GM12873 (cell line): Measurements from ENCODE around the gene ARID4B.

Experiments
- TF ChIP-seq, protein P1 (sequence below): IDR thresholded peaks from 2 replicates; pipeline ENCODE4 v1.5.1; 2012; ENCODE audit warnings: low read depth, mild to moderate bottlenecking, moderate library complexity, low read length, control low read depth; ENCODE audit not compliant: insufficient read depth; ENCODE audit errors: missing control alignments

The ARID4B gene

DNA sequence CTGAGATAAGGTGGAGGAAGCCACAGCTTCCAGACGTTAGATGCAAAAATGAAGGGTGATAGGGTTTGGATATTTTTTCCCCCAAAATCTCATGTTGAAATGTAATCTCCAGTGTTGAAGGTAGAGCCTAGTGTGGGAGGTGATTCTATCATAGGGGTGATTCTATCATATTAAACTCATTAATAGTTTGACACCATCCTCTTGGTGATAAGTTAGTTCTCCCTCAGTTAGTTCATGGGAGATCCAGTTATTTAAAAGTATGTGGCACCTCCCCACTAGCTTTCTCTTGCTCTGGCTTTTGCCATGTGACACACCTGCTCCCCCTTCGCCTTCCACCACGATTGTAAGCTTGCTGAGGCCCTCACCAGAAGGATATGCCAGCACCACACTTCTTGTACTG is 30.9 kb upstream of the ARID4B start:
- TF ChIP-seq, protein P1, sequence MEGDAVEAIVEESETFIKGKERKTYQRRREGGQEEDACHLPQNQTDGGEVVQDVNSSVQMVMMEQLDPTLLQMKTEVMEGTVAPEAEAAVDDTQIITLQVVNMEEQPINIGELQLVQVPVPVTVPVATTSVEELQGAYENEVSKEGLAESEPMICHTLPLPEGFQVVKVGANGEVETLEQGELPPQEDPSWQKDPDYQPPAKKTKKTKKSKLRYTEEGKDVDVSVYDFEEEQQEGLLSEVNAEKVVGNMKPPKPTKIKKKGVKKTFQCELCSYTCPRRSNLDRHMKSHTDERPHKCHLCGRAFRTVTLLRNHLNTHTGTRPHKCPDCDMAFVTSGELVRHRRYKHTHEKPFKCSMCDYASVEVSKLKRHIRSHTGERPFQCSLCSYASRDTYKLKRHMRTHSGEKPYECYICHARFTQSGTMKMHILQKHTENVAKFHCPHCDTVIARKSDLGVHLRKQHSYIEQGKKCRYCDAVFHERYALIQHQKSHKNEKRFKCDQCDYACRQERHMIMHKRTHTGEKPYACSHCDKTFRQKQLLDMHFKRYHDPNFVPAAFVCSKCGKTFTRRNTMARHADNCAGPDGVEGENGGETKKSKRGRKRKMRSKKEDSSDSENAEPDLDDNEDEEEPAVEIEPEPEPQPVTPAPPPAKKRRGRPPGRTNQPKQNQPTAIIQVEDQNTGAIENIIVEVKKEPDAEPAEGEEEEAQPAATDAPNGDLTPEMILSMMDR = no peak

DNA sequence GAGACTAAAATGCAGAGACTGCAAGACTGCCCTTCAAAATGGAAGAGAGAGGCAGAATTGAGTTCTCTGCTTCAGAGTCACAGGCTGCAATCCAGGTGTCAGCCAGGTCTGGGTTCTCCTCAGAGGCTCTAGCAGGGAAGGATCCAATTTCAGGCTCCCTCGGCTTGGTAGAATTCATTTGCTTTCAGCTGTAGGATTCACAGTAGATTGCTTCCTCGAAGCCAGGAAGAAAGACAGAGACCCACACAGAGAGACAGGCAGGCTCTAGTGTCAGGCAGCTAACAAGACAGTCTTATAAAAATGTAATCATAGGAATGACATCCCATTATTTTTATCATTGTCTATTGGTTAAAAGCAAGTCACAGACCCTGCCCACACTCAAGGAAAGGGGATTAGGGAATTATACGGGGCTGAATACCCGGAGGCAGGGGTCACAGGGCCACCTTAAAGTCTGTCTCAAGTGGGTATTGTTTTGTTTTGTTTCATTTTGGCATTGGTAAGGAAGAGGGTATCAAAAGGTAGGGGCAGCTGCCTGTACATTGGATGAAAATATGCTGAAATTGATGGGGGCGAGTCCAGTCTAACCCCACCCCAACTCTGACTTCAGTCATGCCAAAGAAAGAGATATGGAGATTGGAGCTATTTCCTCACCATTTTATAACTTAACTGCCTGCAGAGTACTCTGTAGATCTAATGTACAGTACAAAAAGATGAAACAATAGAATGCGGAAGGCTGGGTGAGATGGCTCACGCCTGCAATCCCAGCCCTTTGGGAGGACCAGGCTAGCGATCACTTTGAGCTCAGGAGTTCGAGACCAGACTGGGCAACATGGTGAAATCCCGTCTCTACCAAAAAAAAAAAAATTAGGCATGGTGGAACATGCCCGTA is 29.8 kb upstream of the ARID4B start:
- TF ChIP-seq, protein P1 = no peak

DNA sequence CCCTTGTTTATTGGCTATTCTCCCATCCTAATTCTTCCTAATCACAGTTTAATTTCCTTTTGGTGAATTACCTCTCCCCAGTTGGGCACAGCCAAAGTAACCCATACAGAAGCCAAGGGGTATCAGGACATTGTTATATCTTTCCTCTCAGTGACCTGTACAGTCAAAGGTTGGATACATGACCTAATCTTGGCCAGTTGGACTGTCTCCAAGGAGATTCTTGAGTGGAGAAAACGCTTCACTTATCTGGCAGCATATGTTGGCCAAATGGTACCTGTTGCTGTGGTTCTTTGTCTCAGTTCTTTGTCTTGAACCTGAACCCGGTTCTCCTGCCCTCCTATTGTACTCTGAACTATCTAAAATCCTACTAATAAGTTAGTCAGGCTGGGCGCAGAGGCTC is 23.9 kb upstream of the ARID4B start:
- TF ChIP-seq, protein P1 = no peak

DNA sequence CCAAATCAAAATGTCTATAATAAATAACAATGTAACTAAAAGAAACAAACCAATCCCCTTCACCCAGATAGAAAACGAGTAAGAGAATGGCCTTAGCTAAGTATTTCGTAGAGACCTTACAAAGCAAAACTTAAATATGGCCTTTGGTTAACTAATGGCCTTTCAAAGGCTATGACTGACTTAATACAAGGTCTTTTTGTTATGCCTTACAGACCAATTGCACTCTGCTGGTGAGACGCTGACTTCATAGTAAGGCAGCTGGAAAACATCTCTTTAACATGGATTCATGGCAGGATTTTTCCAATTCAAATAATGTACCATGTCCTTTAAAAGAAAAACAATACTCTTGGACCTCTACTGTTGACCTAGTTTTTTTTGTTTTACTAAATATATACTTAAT is 23.5 kb upstream of the ARID4B start:
- TF ChIP-seq, protein P1 = no peak

DNA sequence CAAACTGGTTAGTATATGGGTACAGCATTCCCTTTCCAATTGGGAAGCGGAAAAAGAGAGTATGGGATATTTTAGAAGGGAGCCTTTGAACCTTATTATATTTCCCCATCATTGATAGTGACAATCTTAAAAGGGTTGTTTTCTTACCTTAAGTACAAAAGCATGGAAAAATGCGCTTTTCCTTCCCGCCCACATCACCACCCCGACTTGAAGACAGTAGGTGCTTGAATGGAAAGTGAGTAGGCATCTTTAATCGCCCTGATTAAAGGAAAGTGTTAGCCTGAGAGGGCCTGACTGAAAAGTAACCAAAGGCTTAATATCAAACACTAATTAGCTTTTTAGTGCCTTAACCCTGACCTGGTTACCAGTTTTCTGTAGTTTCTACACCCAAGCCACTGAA is 15.7 kb upstream of the ARID4B start:
- TF ChIP-seq, protein P1 = no peak

DNA sequence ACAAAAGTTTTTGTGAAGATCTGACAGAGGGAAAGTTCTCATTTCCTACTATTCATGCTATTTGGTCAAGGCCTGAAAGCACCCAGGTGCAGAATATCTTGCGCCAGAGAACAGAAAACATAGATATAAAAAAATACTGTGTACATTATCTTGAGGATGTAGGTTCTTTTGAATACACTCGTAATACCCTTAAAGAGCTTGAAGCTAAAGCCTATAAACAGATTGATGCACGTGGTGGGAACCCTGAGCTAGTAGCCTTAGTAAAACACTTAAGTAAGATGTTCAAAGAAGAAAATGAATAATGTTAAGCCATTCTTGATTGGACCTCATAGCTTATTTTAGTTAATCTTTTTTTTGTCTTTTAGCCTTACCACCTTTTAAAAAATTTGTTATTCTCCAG is 14.5 kb upstream of the ARID4B start:
- TF ChIP-seq, protein P1 = no peak

DNA sequence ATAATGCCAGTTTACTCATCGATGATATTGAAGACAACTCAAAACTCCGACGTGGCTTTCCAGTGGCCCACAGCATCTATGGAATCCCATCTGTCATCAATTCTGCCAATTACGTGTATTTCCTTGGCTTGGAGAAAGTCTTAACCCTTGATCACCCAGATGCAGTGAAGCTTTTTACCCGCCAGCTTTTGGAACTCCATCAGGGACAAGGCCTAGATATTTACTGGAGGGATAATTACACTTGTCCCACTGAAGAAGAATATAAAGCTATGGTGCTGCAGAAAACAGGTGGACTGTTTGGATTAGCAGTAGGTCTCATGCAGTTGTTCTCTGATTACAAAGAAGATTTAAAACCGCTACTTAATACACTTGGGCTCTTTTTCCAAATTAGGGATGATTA is 14.1 kb upstream of the ARID4B start:
- TF ChIP-seq, protein P1 = no peak
